HFFc6 (cell line): ENCODE results near the gene OVCA2. TPM values are rescaled to one million over a fixed set of nuclear protein-coding genes. Genes with fewer than 3 reads are reported as not detected.

Experiments used
- DNase-seq: peaks from one replicate; pipeline ENCODE4 v3.0.0-alpha.2; 2018
- H3K27ac Mint-ChIP-seq: 2 replicates; pipeline ENCODE4 v1.8.0; 2020; ENCODE audit warnings: mild to moderate bottlenecking, mixed read lengths
- H3K27me3 Mint-ChIP-seq: 2 replicates; pipeline ENCODE4 v1.8.0; 2021; ENCODE audit warnings: mild to moderate bottlenecking, moderate library complexity, mixed read lengths; ENCODE audit not compliant: insufficient read depth
- H3K36me3 Mint-ChIP-seq: 2 replicates; pipeline ENCODE4 v1.8.0; 2021; ENCODE audit warnings: low read depth, mixed read lengths
- H3K4me1 Mint-ChIP-seq: 2 replicates; pipeline ENCODE4 v1.8.0; 2020; ENCODE audit warnings: low read depth, mixed read lengths
- H3K4me3 Mint-ChIP-seq: 2 replicates; pipeline ENCODE4 v1.8.0; 2020; ENCODE audit warnings: mild to moderate bottlenecking, moderate library complexity, mixed read lengths
- H3K9me3 Mint-ChIP-seq: 2 replicates; pipeline ENCODE4 v1.8.0; 2020; ENCODE audit warnings: mild to moderate bottlenecking, mixed read lengths
- total RNA-seq, 6 experiments: library from RNA; stranded (reverse); fragmentation: NEBNext Ultra II Directional; extraction: Animal tissue kit (Norgen Biotek cat#: 25700); gene quantifications; 2 replicates in 1 of 6; 3 replicates in 5 of 6; pipeline ENCODE4 v1.2.3, GENCODE V29; 2021
- TF ChIP-seq, protein P1 (sequence below): fragments of 200-600 bp; sonication (generic); IDR thresholded peaks from 2 replicates; pipeline ENCODE4 v1.5.0; 2021; ENCODE audit warnings: antibody characterized with exemption, mild to moderate bottlenecking

The OVCA2 gene
- total RNA-seq, 6 experiments from 2014 or later = 39.5 to 44.3 (median 41.7) TPM

DNA sequence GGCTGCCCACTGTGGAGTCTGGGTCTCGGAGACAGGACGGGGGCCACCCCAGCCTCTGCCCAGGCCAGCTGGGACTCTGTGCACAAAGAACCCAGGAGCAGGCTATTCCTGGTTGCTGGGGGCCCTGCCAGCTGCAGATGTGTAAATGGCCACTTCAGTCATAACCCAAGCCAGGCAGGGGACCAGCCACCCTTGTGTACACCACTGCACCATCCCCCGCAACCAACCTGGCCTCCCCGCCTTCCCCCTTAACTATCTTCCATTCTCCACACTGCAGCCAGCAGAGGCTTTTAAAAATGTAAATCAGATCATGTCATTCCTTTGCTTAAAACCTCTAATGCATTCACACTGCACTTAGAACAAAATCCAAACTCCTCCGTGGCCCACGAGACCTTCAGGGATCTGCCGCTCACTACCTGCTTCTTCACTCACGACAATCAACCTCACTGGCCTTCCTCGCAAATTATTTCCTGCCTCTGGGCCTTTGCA lies 45.0 kb upstream of the OVCA2 start:
- H3K4me3 Mint-ChIP-seq = no peak overlapping the region
- peaks cover 21% of the 10 kb centered on the region for H3K4me1 Mint-ChIP-seq
- H3K27ac Mint-ChIP-seq = no peak overlapping the region
- no peaks in the 10 kb centered on the region for H3K36me3 Mint-ChIP-seq
- DNase-seq = no peak
- TF ChIP-seq, protein P1, sequence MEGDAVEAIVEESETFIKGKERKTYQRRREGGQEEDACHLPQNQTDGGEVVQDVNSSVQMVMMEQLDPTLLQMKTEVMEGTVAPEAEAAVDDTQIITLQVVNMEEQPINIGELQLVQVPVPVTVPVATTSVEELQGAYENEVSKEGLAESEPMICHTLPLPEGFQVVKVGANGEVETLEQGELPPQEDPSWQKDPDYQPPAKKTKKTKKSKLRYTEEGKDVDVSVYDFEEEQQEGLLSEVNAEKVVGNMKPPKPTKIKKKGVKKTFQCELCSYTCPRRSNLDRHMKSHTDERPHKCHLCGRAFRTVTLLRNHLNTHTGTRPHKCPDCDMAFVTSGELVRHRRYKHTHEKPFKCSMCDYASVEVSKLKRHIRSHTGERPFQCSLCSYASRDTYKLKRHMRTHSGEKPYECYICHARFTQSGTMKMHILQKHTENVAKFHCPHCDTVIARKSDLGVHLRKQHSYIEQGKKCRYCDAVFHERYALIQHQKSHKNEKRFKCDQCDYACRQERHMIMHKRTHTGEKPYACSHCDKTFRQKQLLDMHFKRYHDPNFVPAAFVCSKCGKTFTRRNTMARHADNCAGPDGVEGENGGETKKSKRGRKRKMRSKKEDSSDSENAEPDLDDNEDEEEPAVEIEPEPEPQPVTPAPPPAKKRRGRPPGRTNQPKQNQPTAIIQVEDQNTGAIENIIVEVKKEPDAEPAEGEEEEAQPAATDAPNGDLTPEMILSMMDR = no peak
- no peaks in the 10 kb centered on the region for H3K9me3 Mint-ChIP-seq
- H3K27me3 Mint-ChIP-seq = peaks cover 13% of the 10 kb centered on the region

DNA sequence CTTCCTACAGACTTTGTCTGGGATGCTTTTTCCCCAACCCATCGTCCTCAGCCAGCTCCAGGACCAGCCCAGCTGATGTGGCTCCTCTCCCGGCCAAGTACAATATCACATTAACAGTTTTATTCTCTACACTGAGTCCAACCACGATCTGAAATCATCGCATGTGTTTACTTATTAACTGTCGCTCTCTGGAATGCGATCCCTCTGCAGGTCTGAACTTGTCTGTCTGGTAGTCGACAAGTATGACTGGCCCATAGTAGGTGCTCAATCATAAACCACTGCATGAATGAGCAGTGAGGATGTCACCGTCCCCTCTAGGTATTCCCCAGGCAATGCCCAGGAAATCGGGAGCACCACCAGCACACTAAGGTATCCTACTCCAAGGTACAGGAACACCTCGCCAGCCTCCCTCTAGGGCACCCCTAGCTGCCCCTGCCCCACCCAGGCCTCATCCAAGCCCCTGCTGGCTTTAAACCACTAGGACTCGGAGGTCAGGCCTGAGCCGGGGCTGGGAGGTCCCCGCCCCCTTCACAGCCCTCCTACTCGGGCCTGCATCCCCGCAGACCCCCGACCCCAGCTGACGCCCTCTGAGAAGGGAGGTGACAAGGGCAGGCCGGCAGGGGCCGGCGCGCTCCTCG lies 44.4 kb upstream of the OVCA2 start:
- no peak overlapping the region for H3K4me3 Mint-ChIP-seq
- DNase-seq = no peak
- H3K9me3 Mint-ChIP-seq = no peaks in the 10 kb centered on the region
- no peak overlapping the region for H3K27ac Mint-ChIP-seq
- peaks cover 21% of the 10 kb centered on the region for H3K4me1 Mint-ChIP-seq
- H3K36me3 Mint-ChIP-seq = no peaks in the 10 kb centered on the region
- H3K27me3 Mint-ChIP-seq = peaks cover 13% of the 10 kb centered on the region
- TF ChIP-seq, protein P1 = no peak

DNA sequence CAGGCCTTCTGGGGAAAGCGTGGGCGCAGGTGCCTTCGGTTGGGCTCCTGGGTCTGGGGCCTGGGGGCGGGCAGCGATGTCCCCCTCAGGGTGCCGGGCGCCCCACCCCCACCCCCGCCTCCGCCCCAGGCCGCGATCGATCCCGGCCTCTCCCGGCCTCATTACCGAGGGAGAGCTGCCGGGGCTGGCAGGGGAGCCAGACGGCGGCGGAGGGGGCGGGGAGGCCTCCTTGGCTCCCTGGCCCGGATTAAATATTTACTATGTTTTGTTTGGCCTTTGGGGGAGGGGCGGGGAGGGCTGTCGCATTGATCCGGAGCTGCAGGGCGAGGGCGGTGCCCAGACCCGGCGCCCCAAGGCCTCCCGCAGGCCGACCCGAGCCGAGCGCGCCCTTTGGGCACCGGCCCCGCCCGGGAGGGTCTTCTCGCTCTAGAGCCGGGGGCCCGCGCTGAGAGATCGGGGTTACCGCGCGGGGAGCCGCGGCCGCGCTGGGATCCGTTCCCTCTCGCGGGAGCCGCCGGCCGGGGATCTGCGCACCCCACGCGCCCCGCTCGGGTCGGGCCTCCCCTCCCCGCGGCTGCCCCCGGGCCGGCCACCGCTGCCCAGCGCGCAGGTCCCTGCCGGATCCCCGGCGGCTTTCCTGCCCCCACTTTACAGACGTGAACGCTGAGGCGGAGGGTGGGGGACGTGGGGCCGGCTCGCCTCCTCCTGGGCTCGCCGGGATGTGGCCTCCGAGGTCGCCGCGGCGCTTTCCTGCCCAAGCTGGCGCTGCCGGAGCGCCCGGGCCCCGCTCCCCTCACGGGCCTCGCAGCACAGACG lies 43.7 kb upstream of the OVCA2 start:
- Mint-ChIP-seq H3K9me3 (no peaks in the 10 kb centered on the region), H3K4me3 (no peak overlapping the region), H3K27ac (no peak overlapping the region), H3K27me3 (peaks cover 14% of the 10 kb centered on the region), H3K36me3 (no peaks in the 10 kb centered on the region), H3K4me1 (peaks cover 21% of the 10 kb centered on the region)
- TF ChIP-seq, protein P1 = no peak
- no peak for DNase-seq

DNA sequence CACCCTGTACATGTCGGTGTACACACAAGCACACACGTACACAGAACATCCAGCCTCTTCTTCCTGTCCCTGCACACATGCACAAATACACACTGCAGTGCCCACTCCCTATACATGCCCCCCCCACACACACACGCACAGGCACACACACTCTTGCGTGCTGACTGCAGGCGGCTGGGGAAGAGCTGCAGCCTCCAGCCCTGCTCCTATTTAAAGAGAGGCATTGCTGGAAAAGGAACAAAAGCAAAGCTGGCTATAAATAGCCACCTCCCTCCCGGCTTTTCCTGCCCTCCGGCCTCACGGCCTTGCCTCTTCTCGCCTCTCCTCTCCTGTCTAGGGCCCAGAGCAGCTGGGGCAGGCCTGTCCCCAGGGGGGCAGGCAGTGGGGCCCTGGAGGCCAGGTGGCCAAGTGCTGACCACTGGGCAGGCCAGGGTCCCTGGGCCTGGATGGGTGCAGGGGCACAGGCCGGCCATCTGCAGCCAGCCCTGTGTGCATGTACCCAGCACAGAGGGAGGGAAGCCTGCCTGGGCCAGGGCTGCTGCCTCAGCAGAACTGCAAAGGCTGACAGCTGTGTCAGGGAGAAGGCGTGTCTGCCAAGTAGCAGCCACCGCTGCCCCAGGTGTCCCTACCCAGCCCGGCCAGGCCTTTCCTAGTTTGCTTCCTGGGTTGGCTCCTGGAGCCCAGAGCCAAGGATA lies 42.1 kb upstream of the OVCA2 start:
- peak; percentile 29 for DNase-seq
- peaks cover 21% of the 10 kb centered on the region for H3K4me1 Mint-ChIP-seq
- no peaks in the 10 kb centered on the region for H3K36me3 Mint-ChIP-seq
- no peaks in the 10 kb centered on the region for H3K9me3 Mint-ChIP-seq
- TF ChIP-seq, protein P1 = no peak
- H3K4me3 Mint-ChIP-seq = peak overlapping the region; percentile 63
- peaks cover 12% of the 10 kb centered on the region for H3K27me3 Mint-ChIP-seq
- peak overlapping the region; percentile 56; the same call in 1 of the 2 replicates for H3K27ac Mint-ChIP-seq

DNA sequence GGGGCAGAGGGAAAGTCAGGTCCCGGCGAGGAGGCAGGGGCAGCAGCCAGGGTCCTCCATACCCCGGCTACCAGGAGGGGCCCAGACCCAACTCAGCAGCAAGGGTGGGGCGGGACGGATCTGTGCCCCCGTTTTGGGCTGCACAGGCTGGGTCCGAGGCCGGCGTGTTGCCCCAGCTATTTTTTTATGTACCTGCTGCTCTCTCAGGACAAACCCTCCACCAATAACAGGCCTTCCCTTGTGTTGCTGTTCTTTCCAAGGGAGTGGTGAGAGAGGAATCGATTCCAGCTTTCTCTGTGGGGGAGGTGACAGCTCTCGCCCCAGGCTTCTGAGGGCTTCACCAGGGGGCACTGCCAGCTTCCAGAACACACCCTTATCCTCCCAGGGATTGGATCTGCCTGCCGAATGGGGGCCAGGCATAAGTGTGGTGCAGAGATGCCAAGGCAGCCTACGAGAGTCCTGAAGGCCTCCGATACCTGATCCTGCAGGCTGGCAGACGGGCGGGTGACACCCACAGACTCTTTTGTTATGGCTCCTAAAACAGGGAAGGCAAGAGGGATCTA lies 39.0 kb upstream of the OVCA2 start:
- no peaks in the 10 kb centered on the region for H3K9me3 Mint-ChIP-seq
- TF ChIP-seq, protein P1 = no peak

More for the DNA sequence above, 39.0 kb upstream of the OVCA2 start:
- peaks cover 14% of the 10 kb centered on the region for H3K4me1 Mint-ChIP-seq
- no peak for DNase-seq
- H3K36me3 Mint-ChIP-seq = no peaks in the 10 kb centered on the region
- no peak overlapping the region for H3K4me3 Mint-ChIP-seq
- no peak overlapping the region for H3K27ac Mint-ChIP-seq
- H3K27me3 Mint-ChIP-seq = peaks cover 7% of the 10 kb centered on the region
